Sigmoid colon (tissue), 7 donors: Measurements from ENCODE around the gene HOXD12. TPM values are rescaled to one million over a fixed set of nuclear protein-coding genes. Genes with fewer than 3 reads are reported as not detected.

Source experiments
- DNase-seq: peaks from one replicate; pipeline ENCODE4 v3.0.0-alpha.2; 2019
- H3K27ac ChIP-seq, 4 donors: fragments of 200-600 bp; sonication (generic); one replicate each; pipeline ENCODE4 v1.5.1; 2016 to 2019; ENCODE audit warnings: mild to moderate bottlenecking in 1 of 4
- H3K27me3 ChIP-seq, 3 donors: fragments of 200-600 bp; sonication (generic); one replicate each; pipeline ENCODE4 v1.5.1; 2019; ENCODE audit warnings: mild to moderate bottlenecking in 1 of 3
- H3K36me3 ChIP-seq, 4 donors: fragments of 200-600 bp; sonication (generic); one replicate each; pipeline ENCODE4 v1.5.1; 2016 to 2019
- H3K4me1 ChIP-seq, 4 donors: fragments of 200-600 bp; sonication (generic); one replicate each; pipeline ENCODE4 v1.5.1; 2017 to 2019
- H3K4me3 ChIP-seq, 4 donors: fragments of 200-600 bp; sonication (generic); one replicate each; pipeline ENCODE4 v1.5.1; 2017 to 2019; ENCODE audit warnings: mild to moderate bottlenecking in 2 of 4, moderate library complexity in 1 of 4
- H3K9me3 ChIP-seq, 4 donors: fragments of 200-600 bp in 3 of 4; sonication (generic) in 3 of 4; one replicate each; pipeline versions ENCODE4 v1.5.1 to v1.6.1; 2013 to 2019
- CTCF ChIP-seq, 4 experiments: fragments of 450-650 bp in 3 of 4; fragments of 200-600 bp in 1 of 4; IDR thresholded peaks; one replicate each; pipeline ENCODE4 v1.5.1; 2016 to 2019; ENCODE audit warnings: antibody characterized with exemption in 4 of 4, mild to moderate bottlenecking in 3 of 4, moderate library complexity in 2 of 4
- EP300 ChIP-seq, 4 donors: sonication (generic); formaldehyde crosslinking; IDR thresholded peaks; one replicate each; pipeline ENCODE4 v1.6.1; 2017; ENCODE audit warnings: antibody characterized with exemption in 4 of 4
- POLR2A ChIP-seq, 2 donors: fragments of 450-650 bp; IDR thresholded peaks; one replicate each; pipeline ENCODE4 v1.6.1; 2016; ENCODE audit warnings: antibody characterized with exemption in 2 of 2, mild to moderate bottlenecking in 2 of 2, moderate library complexity in 2 of 2
- POLR2AphosphoS5 ChIP-seq, 4 donors: sonication (generic); formaldehyde crosslinking; IDR thresholded peaks; one replicate each; pipeline ENCODE4 v1.6.1; 2017; ENCODE audit warnings: antibody characterized with exemption in 4 of 4
- WGBS, 2 donors: extraction: QIAGEN DNeasy Blood & Tissue Kit; methylation state at CpG; one replicate each; pipeline ENCODE4 v1.1.7; 2013; 5-methylcytosine and 5-hydroxymethylcytosine counted together
- intact Hi-C: fragments of 100-400 bp; cut with DNase I; formaldehyde crosslinking; loops from one replicate; pipeline ENCODE4 v1.15.1; 2023
- polyA plus RNA-seq, 3 donors: library from polyadenylated mRNA; stranded (reverse); fragments of 200-250 nt; gene quantifications; one replicate each; pipeline ENCODE4 v1.2.3, GENCODE V29; 2013
- total RNA-seq, 4 donors: library from RNA; depleted of rRNA; stranded (reverse); fragments of >200 nt; gene quantifications; one replicate each; pipeline ENCODE4 v1.1.0, GENCODE V29; 2016
- donor health status: healthy with polysubstance abuse.
- donor health status: Bipolar disorder and iron deficiency.
- donor health status: healthy.

Gene HOXD12
- total and polyA plus RNA-seq, 7 donors: 0.15 to 1.8 (median 1.5) TPM; not detected in 3

GRCh38 chr2:176083796-176084261, 15.8 kb upstream of the HOXD12 start, which contains the start of gene EVX2:
Gene EVX2, minus strand, starts transcription at chr2:176083962. Its CDS starts 186 bp downstream, at chr2:176083776.
- Histone ChIP-seq H3K4me1 (peaks cover 0 to 61% (median 44%) of the 10 kb centered on the region in 4 donors), H3K27ac (peak within 1 kb of the TSS in 3 of 4 donors; percentile 92 to 96 (median 94)), H3K36me3 (no peaks in the 10 kb centered on the region), H3K27me3 (peaks cover 51 to 98% (median 61%) of the 10 kb centered on the region in 3 donors), H3K4me3 (peak within 1 kb of the TSS; percentile 32 to 54 (median 50)), H3K9me3 (peaks cover 0 to 8% (median 0%) of the 10 kb centered on the region in 4 donors)
- peak in 1 of 2 donors; percentile 6 for TF ChIP-seq POLR2A (IDR thresholded peaks at IDR 0.05)
- no peak for TF ChIP-seq EP300 (IDR thresholded peaks at IDR 0.05)
- peak in 1 of 4 donors; percentile 13 for TF ChIP-seq POLR2AphosphoS5 (IDR thresholded peaks at IDR 0.05)
- 18% methylated on average over 27 of the region's 27 CpGs for WGBS, 2 donors
- DNase-seq: no peak
- intact Hi-C loops: no loop called here

GRCh38 chr2:176084611-176085119, 14.9 kb upstream of the HOXD12 start:
- WGBS, 2 donors: 5 to 6% methylated on average over 26 of the region's 26 CpGs
- H3K27me3 ChIP-seq: peaks cover 48 to 98% (median 54%) of the 10 kb centered on the region in 3 donors
- no peak for DNase-seq
- peak overlapping the region; percentile 29 to 54 (median 50) for H3K4me3 ChIP-seq
- no peaks in the 10 kb centered on the region for H3K36me3 ChIP-seq
- intact Hi-C loops: loop anchor here (5.0 kb wide), 1 partner anchor 972 kb away; no protein-coding TSS in a partner anchor
- H3K4me1 ChIP-seq: peaks cover 0 to 56% (median 45%) of the 10 kb centered on the region in 4 donors
- peaks cover 0 to 8% (median 0%) of the 10 kb centered on the region in 4 donors for H3K9me3 ChIP-seq
- H3K27ac ChIP-seq: peak overlapping the region in 3 of 4 donors; percentile 92 to 96 (median 94)
- TF ChIP-seq EP300 (IDR thresholded peaks at IDR 0.05) (no peak), POLR2A (IDR thresholded peaks at IDR 0.05) (no peak), POLR2AphosphoS5 (IDR thresholded peaks at IDR 0.05) (peak in 1 of 4 donors; percentile 14)

GRCh38 chr2:176085120-176085788, 14.3 kb upstream of the HOXD12 start:
- Histone ChIP-seq H3K27me3 (peaks cover 44 to 100% (median 51%) of the 10 kb centered on the region in 3 donors), H3K4me3 (peak overlapping the region; percentile 29 to 54 (median 50)), H3K27ac (peak overlapping the region in 3 of 4 donors; percentile 92 to 96 (median 94)), H3K9me3 (peaks cover 0 to 8% (median 0%) of the 10 kb centered on the region in 4 donors), H3K4me1 (peaks cover 0 to 57% (median 46%) of the 10 kb centered on the region in 4 donors), H3K36me3 (no peaks in the 10 kb centered on the region)
- intact Hi-C loops: loop anchor here (5.0 kb wide), 1 partner anchor 973 kb away; no protein-coding TSS in a partner anchor
- TF ChIP-seq CTCF (IDR thresholded peaks at IDR 0.05) (no peak), POLR2AphosphoS5 (IDR thresholded peaks at IDR 0.05) (no peak), POLR2A (IDR thresholded peaks at IDR 0.05) (no peak), EP300 (IDR thresholded peaks at IDR 0.05) (no peak)
- 8 to 10% methylated on average over 40 of the region's 40 CpGs for WGBS, 2 donors
- no peak for DNase-seq

GRCh38 chr2:176085861-176086771, 13.5 kb upstream of the HOXD12 start:
- H3K4me1 ChIP-seq: peaks cover 0 to 50% (median 43%) of the 10 kb centered on the region in 4 donors
- peak overlapping the region; percentile 29 to 54 (median 50) for H3K4me3 ChIP-seq

More at GRCh38 chr2:176085861-176086771, 13.5 kb upstream of the HOXD12 start:
- Histone ChIP-seq H3K27me3 (peaks cover 36 to 95% (median 44%) of the 10 kb centered on the region in 3 donors), H3K9me3 (peaks cover 0 to 8% (median 0%) of the 10 kb centered on the region in 4 donors), H3K36me3 (no peaks in the 10 kb centered on the region), H3K27ac (peak overlapping the region in 3 of 4 donors; percentile 92 to 96 (median 94))
- intact Hi-C loops: loop anchor here (2.0 to 5.0 kb wide), 2 partner anchors 719 to 974 kb away; no protein-coding TSS in a partner anchor
- 4 to 5% methylated on average over 46 of the region's 46 CpGs for WGBS, 2 donors
- TF ChIP-seq EP300 (IDR thresholded peaks at IDR 0.05) (no peak), POLR2A (IDR thresholded peaks at IDR 0.05) (no peak), CTCF (IDR thresholded peaks at IDR 0.05) (peak; percentile 41 to 54 (median 46)), POLR2AphosphoS5 (IDR thresholded peaks at IDR 0.05) (peak in 2 of 4 donors; percentile 37 to 53)
- peak; percentile 82 for DNase-seq
